ENCODE data around the gene PPP3R1.

Gene PPP3R1

GRCh38 chr2:68252400-68253218 lies at the start of gene PPP3R1:
Gene PPP3R1, minus strand, starts transcription at chr2:68252532. Its CDS starts 405 bp downstream, at chr2:68252127.
- peak; percentile 95 for DNase-seq

GRCh38 chr2:68295516-68295915 lies 43.2 kb upstream of the PPP3R1 start:
- no peak for DNase-seq

GRCh38 chr2:68294913-68295312 lies 42.6 kb upstream of the PPP3R1 start:
- DNase-seq, result no peak

GRCh38 chr2:68294187-68294586 lies 41.9 kb upstream of the PPP3R1 start:
- DNase-seq, result no peak

GRCh38 chr2:68293755-68294154 lies 41.4 kb upstream of the PPP3R1 start:
- DNase-seq, result no peak

GRCh38 chr2:68293024-68293423 lies 40.7 kb upstream of the PPP3R1 start:
- no peak for DNase-seq

- peak; percentile 44 for DNase-seq
These were observed 39.9 kb upstream of the PPP3R1 start for GRCh38 chr2:68292108-68292710.

GRCh38 chr2:68291314-68291713 lies 39.0 kb upstream of the PPP3R1 start:
- no peak for DNase-seq

- DNase-seq, result no peak
These were observed 38.6 kb upstream of the PPP3R1 start for GRCh38 chr2:68290901-68291300.

GRCh38 chr2:68287580-68288441 lies 35.5 kb upstream of the PPP3R1 start:
- no peak for DNase-seq

GRCh38 chr2:68284896-68285295 lies 32.6 kb upstream of the PPP3R1 start:
- DNase-seq, result peak; percentile 42

- no peak for DNase-seq
These were observed 31.1 kb upstream of the PPP3R1 start for GRCh38 chr2:68283419-68283812.

GRCh38 chr2:68282811-68283418 lies 30.6 kb upstream of the PPP3R1 start:
- no peak for DNase-seq

GRCh38 chr2:68280796-68281195 lies 28.5 kb upstream of the PPP3R1 start:
- no peak for DNase-seq

GRCh38 chr2:68280348-68280747 lies 28.0 kb upstream of the PPP3R1 start:
- DNase-seq, result no peak

GRCh38 chr2:68279691-68280090 lies 27.4 kb upstream of the PPP3R1 start:
- peak; percentile 62 for DNase-seq

GRCh38 chr2:68278169-68278568 lies 25.8 kb upstream of the PPP3R1 start:
- DNase-seq, result no peak

- DNase-seq, result no peak
These were observed 21.7 kb upstream of the PPP3R1 start for GRCh38 chr2:68274022-68274421.

GRCh38 chr2:68272246-68272994 lies 20.1 kb upstream of the PPP3R1 start:
- DNase-seq, result no peak

- DNase-seq, result no peak
These were observed 14.3 kb upstream of the PPP3R1 start for GRCh38 chr2:68266655-68267054.

- peak; percentile 51 for DNase-seq
These were observed 11.3 kb upstream of the PPP3R1 start for GRCh38 chr2:68263632-68264031.

GRCh38 chr2:68258851-68259250 lies 6.5 kb upstream of the PPP3R1 start:
- DNase-seq, result no peak
